SK-N-DZ (cell line): ENCODE measurements around the gene LRIG2.
"Not testable (repeated sequence)": the region's sequence is repeated elsewhere in the genome, so short reads cannot be mapped to it uniquely, and the experiment has no call there.

ENCODE experiments used
- DNase-seq: peaks from one replicate; pipeline ENCODE4 v3.0.0-alpha.2; 2015; ENCODE audit warnings: low spot score

LRIG2 gene

GRCh38 chr1:113058941-113059706 is 13.9 kb upstream of the LRIG2 start:
- peak; percentile 71 for DNase-seq

- not testable (repeated sequence) for DNase-seq
These were observed 9.5 kb upstream of the LRIG2 start for GRCh38 chr1:113063456-113063855.

- DNase-seq = no peak
These were observed 749 bp upstream of the LRIG2 start for GRCh38 chr1:113072141-113072756.

GRCh38 chr1:113073479-113073950 is 517 bp downstream of the LRIG2 start:
- DNase-seq = no peak

- DNase-seq = no peak
These were observed 1.2 kb downstream of the LRIG2 start for GRCh38 chr1:113074237-113074636.

GRCh38 chr1:113077978-113078377 is 5.0 kb downstream of the LRIG2 start:
- DNase-seq = not testable (repeated sequence)

- no peak for DNase-seq
These were observed 13.5 kb downstream of the LRIG2 start for GRCh38 chr1:113086541-113086940.

- DNase-seq = no peak
These were observed 16.0 kb downstream of the LRIG2 start for GRCh38 chr1:113088972-113089371.

GRCh38 chr1:113090051-113090450 is 17.1 kb downstream of the LRIG2 start:
- no peak for DNase-seq

- no peak for DNase-seq
These were observed 19.1 kb downstream of the LRIG2 start for GRCh38 chr1:113091988-113092594.

GRCh38 chr1:113094506-113094905 is 21.5 kb downstream of the LRIG2 start:
- DNase-seq = no peak

GRCh38 chr1:113095790-113096455 is 22.9 kb downstream of the LRIG2 start:
- no peak for DNase-seq

- no peak for DNase-seq
These were observed 23.5 kb downstream of the LRIG2 start for GRCh38 chr1:113096493-113096892.

GRCh38 chr1:113101588-113101987 is 28.6 kb downstream of the LRIG2 start:
- no peak for DNase-seq

- no peak for DNase-seq
These were observed 30.1 kb downstream of the LRIG2 start for GRCh38 chr1:113103048-113103447.

GRCh38 chr1:113103977-113104376 is 31.0 kb downstream of the LRIG2 start:
- DNase-seq = no peak

- no peak for DNase-seq
These were observed 33.9 kb downstream of the LRIG2 start for GRCh38 chr1:113106910-113107309.

- DNase-seq = peak; percentile 21
These were observed 37.0 kb downstream of the LRIG2 start for GRCh38 chr1:113109908-113110554.

GRCh38 chr1:113118266-113118665 is 45.3 kb downstream of the LRIG2 start:
- no peak for DNase-seq

GRCh38 chr1:113123737-113124136 is 50.7 kb downstream of the LRIG2 start:
- DNase-seq = no peak

- DNase-seq = no peak
These were observed 51.4 kb downstream of the LRIG2 start for GRCh38 chr1:113124366-113124765.

GRCh38 chr1:113125517-113125916 is 52.5 kb downstream of the LRIG2 start:
- DNase-seq = no peak
